ENCODE data around the gene CALCOCO1. TPM values are rescaled to one million over a fixed set of nuclear protein-coding genes. Genes with fewer than 3 reads are reported as not detected.

The CALCOCO1 gene
- total RNA-seq, 1 donor from 2014 or later: 258 TPM

- Histone ChIP-seq H3K36me3 (no peaks in the 10 kb centered on the region), H3K27ac (no peak overlapping the region), H3K27me3 (no peaks in the 10 kb centered on the region), H3K4me1 (peaks cover 0 to 12% of the 10 kb centered on the region in 2 donors), H3K4me3 (peak overlapping the region; percentile 24 to 60), H3K9me3 (no peaks in the 10 kb centered on the region)
- DNase-seq (ENCODE audit: low spot score in 2 of 2): no peak
- no peak for TF ChIP-seq CTCF (IDR thresholded peaks at IDR 0.05)
- intact Hi-C loops (cut with DNase I): loop anchor here (2.0 to 10.0 kb wide), 2 partner anchors 19 to 465 kb away; no protein-coding TSS in a partner anchor
These were observed 12.2 kb upstream of the CALCOCO1 start for GRCh38 chr12:53739214-53740129.

GRCh38 chr12:53738406-53739213 is 11.4 kb upstream of the CALCOCO1 start:
- peaks cover 0 to 20% of the 10 kb centered on the region in 2 donors for H3K4me1 ChIP-seq
- no peaks in the 10 kb centered on the region for H3K36me3 ChIP-seq
- no peaks in the 10 kb centered on the region for H3K9me3 ChIP-seq
- DNase-seq (ENCODE audit: low spot score in 2 of 2): no peak
- intact Hi-C loops (cut with DNase I): loop anchor here (2.0 kb wide), 1 partner anchor 18 kb away; no protein-coding TSS in a partner anchor
- no peak overlapping the region for H3K27ac ChIP-seq
- H3K4me3 ChIP-seq: no peak overlapping the region
- no peaks in the 10 kb centered on the region for H3K27me3 ChIP-seq
- TF ChIP-seq CTCF (IDR thresholded peaks at IDR 0.05): no peak

- no peaks in the 10 kb centered on the region for H3K9me3 ChIP-seq
- H3K4me3 ChIP-seq: no peak overlapping the region
- no peaks in the 10 kb centered on the region for H3K27me3 ChIP-seq
- no peak for DNase-seq (ENCODE audit: low spot score in 2 of 2)
- TF ChIP-seq CTCF (IDR thresholded peaks at IDR 0.05): no peak
- H3K4me1 ChIP-seq: peaks cover 0 to 18% of the 10 kb centered on the region in 2 donors
- H3K36me3 ChIP-seq: no peaks in the 10 kb centered on the region
- intact Hi-C loops (cut with DNase I): loop anchor here (2.0 kb wide), 1 partner anchor 17 kb away; no protein-coding TSS in a partner anchor
- H3K27ac ChIP-seq: no peak overlapping the region
These were observed 10.7 kb upstream of the CALCOCO1 start for GRCh38 chr12:53737951-53738405.

- DNase-seq (ENCODE audit: low spot score in 2 of 2): no peak
- Histone ChIP-seq H3K4me1 (peaks cover 0 to 18% of the 10 kb centered on the region in 2 donors), H3K9me3 (no peaks in the 10 kb centered on the region), H3K27me3 (no peaks in the 10 kb centered on the region), H3K36me3 (no peaks in the 10 kb centered on the region), H3K27ac (no peak overlapping the region), H3K4me3 (no peak overlapping the region)
- no peak for TF ChIP-seq CTCF (IDR thresholded peaks at IDR 0.05)
- intact Hi-C loops (cut with DNase I): no loop called here
These were observed 10.0 kb upstream of the CALCOCO1 start for GRCh38 chr12:53737093-53737808.

- no peaks in the 10 kb centered on the region for H3K36me3 ChIP-seq
- no peaks in the 10 kb centered on the region for H3K27me3 ChIP-seq
- DNase-seq (ENCODE audit: low spot score in 2 of 2): no peak
- no peak overlapping the region for H3K27ac ChIP-seq
- H3K4me1 ChIP-seq: peaks cover 0 to 18% of the 10 kb centered on the region in 2 donors
- no peaks in the 10 kb centered on the region for H3K9me3 ChIP-seq
- no peak for TF ChIP-seq CTCF (IDR thresholded peaks at IDR 0.05)
- no peak overlapping the region for H3K4me3 ChIP-seq
- intact Hi-C loops (cut with DNase I): no loop called here
These were observed 9.3 kb upstream of the CALCOCO1 start for GRCh38 chr12:53736592-53736991.
